ENCODE results near the gene NPHP4. TPM values are rescaled to one million over a fixed set of nuclear protein-coding genes. Genes with fewer than 3 reads are reported as not detected.
"Not testable (repeated sequence)": the region's sequence is repeated elsewhere in the genome, so short reads cannot be mapped to it uniquely, and the experiment has no call there.

Gene NPHP4
- total RNA-seq, 1 donor from 2014 or later, result 12.8 TPM

GRCh38 chr1:6024376-6024775 lies 32.2 kb upstream of the NPHP4 start:
- DNase-seq (ENCODE audit: extremely low spot score, unreplicated experiment), result no peak
- TF ChIP-seq CTCF (IDR thresholded peaks at IDR 0.05), result no peak
- Mint-ChIP-seq H3K4me3 (ENCODE audit: unreplicated experiment) (no peak overlapping the region), H3K36me3 (ENCODE audit: unreplicated experiment) (no peaks in the 10 kb centered on the region), H3K27me3 (ENCODE audit: unreplicated experiment) (no peaks in the 10 kb centered on the region), H3K4me1 (ENCODE audit: unreplicated experiment) (peaks cover 5% of the 10 kb centered on the region), H3K27ac (ENCODE audit: unreplicated experiment) (no peak overlapping the region), H3K9me3 (ENCODE audit: unreplicated experiment) (no peaks in the 10 kb centered on the region)

GRCh38 chr1:6023346-6023745 lies 31.1 kb upstream of the NPHP4 start:
- no peak for TF ChIP-seq CTCF (IDR thresholded peaks at IDR 0.05)
- H3K9me3 Mint-ChIP-seq (ENCODE audit: unreplicated experiment), result no peaks in the 10 kb centered on the region
- DNase-seq (ENCODE audit: extremely low spot score, unreplicated experiment), result no peak
- no peak overlapping the region for H3K4me3 Mint-ChIP-seq (ENCODE audit: unreplicated experiment)
- no peak overlapping the region for H3K27ac Mint-ChIP-seq (ENCODE audit: unreplicated experiment)
- H3K4me1 Mint-ChIP-seq (ENCODE audit: unreplicated experiment), result peaks cover 5% of the 10 kb centered on the region
- H3K27me3 Mint-ChIP-seq (ENCODE audit: unreplicated experiment), result no peaks in the 10 kb centered on the region
- H3K36me3 Mint-ChIP-seq (ENCODE audit: unreplicated experiment), result no peaks in the 10 kb centered on the region

- no peak for TF ChIP-seq CTCF (IDR thresholded peaks at IDR 0.05)
Observed at GRCh38 chr1:6022193-6022592, 30.0 kb upstream of the NPHP4 start.

GRCh38 chr1:6019166-6019845 lies 27.1 kb upstream of the NPHP4 start:
- Mint-ChIP-seq H3K36me3 (ENCODE audit: unreplicated experiment) (no peaks in the 10 kb centered on the region), H3K27ac (ENCODE audit: unreplicated experiment) (no peak overlapping the region), H3K4me3 (ENCODE audit: unreplicated experiment) (no peak overlapping the region), H3K9me3 (ENCODE audit: unreplicated experiment) (no peaks in the 10 kb centered on the region), H3K27me3 (ENCODE audit: unreplicated experiment) (no peaks in the 10 kb centered on the region), H3K4me1 (ENCODE audit: unreplicated experiment) (no peaks in the 10 kb centered on the region)
- no peak for DNase-seq (ENCODE audit: extremely low spot score, unreplicated experiment)
- TF ChIP-seq CTCF (IDR thresholded peaks at IDR 0.05), result no peak

More at GRCh38 chr1:6022193-6022592, 30.0 kb upstream of the NPHP4 start:
- Mint-ChIP-seq H3K27me3 (ENCODE audit: unreplicated experiment) (no peaks in the 10 kb centered on the region), H3K4me1 (ENCODE audit: unreplicated experiment) (peaks cover 5% of the 10 kb centered on the region), H3K27ac (ENCODE audit: unreplicated experiment) (no peak overlapping the region), H3K9me3 (ENCODE audit: unreplicated experiment) (no peaks in the 10 kb centered on the region), H3K4me3 (ENCODE audit: unreplicated experiment) (no peak overlapping the region), H3K36me3 (ENCODE audit: unreplicated experiment) (no peaks in the 10 kb centered on the region)
- DNase-seq (ENCODE audit: extremely low spot score, unreplicated experiment), result no peak

- H3K27me3 Mint-ChIP-seq (ENCODE audit: unreplicated experiment); H3K27ac Mint-ChIP-seq (ENCODE audit: unreplicated experiment): not testable (repeated sequence)
Observed at GRCh38 chr1:6017654-6018053, 25.4 kb upstream of the NPHP4 start.

More at GRCh38 chr1:6017654-6018053, 25.4 kb upstream of the NPHP4 start:
- not testable (repeated sequence) for H3K9me3 Mint-ChIP-seq (ENCODE audit: unreplicated experiment); H3K4me3 Mint-ChIP-seq (ENCODE audit: unreplicated experiment); H3K4me1 Mint-ChIP-seq (ENCODE audit: unreplicated experiment); H3K36me3 Mint-ChIP-seq (ENCODE audit: unreplicated experiment); DNase-seq (ENCODE audit: extremely low spot score, unreplicated experiment)
